Stimulated activated CD4-positive, alpha-beta T cell treated with anti-CD3 and anti-CD28 coated beads, Interleukin-15, amount 100 ng/mL, for 1 hour (primary cell): ENCODE results near the gene DCC.
"Not testable (repeated sequence)": the region's sequence is repeated elsewhere in the genome, so short reads cannot be mapped to it uniquely, and the experiment has no call there.

ENCODE experiments used
- DNase-seq, 2 donors: peaks; one replicate each; pipeline ENCODE4 v3.0.0-alpha.2; 2020; ENCODE audit warnings: low read depth in 1 of 2, low spot score in 1 of 2

The DCC gene

DNA sequence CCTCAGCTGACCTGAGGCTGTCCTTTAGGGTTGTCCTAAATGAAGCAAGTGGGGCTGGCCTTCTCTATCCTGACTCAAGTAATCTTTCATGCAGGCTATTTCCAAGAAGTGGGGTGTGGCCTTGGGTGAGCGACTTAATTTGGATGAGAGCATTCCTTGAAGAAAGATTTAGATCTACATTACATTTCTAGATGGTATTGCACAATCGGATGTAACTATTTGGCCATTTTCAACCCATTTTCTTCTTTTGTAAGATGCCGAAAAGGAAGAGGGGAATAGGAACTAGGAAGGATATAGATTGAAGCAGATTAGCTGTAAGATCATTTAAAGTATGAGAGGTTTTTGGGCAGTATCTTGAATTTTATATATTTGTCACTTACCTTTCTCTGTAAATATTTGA is 1138.2 kb downstream of the DCC start:
- DNase-seq: no peak

DNA sequence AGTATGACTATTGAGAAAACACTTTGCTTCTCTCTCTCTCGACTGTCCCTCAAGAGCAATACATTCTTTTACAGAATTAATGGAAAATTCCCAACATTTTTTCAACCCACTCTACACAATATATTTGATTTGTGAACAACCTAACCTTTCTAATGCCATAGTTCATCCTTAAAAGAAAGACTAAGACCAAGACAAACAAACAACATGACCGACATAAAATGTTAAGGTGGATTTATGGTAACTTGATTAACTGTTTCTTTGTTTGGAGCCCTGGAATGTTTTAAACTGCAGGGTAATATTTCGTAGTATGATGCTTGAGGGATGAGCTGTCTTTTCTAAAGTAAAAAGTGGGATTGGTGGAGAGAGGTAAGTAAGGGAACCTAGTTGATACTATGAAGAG is 1146.3 kb downstream of the DCC start:
- no peak for DNase-seq

DNA sequence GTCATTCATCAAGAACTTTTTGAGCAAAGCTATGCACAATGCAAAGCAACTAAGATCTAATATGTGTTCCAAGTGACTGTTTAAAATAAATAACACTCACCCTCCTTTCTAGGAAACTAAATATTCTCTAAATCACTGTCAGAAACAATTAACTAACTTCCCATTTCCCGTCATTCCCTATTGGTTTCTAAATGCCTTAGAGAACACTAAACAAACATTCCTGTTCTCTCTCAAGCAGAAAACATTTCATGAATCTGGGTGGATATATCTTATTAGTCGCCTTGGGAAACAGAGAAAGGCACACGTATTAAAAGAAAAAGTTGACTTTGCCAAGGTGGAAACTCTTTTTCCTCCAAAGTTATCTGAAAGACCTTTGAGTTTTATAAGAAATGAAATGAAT is 1149.3 kb downstream of the DCC start:
- DNase-seq: no peak

DNA sequence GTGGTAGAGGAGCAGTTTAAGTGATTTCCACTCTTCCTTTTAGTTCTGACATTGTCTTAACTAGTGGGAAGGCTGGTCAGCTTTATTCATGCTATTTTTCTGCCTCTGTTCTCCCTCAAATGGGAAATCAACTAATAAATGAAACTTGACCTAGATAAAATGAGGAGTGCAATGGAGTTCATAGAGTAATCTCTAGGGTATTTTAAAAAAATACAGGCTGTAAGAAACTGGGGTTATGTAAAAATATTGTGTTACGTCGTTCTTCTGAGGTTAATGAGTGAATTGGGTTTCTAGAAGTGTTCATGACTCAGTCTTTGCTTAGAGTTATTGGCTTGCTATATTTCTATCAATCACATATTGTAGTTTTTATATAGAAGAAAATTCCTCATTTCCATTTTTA is 1150.0 kb downstream of the DCC start:
- DNase-seq: no peak

DNA sequence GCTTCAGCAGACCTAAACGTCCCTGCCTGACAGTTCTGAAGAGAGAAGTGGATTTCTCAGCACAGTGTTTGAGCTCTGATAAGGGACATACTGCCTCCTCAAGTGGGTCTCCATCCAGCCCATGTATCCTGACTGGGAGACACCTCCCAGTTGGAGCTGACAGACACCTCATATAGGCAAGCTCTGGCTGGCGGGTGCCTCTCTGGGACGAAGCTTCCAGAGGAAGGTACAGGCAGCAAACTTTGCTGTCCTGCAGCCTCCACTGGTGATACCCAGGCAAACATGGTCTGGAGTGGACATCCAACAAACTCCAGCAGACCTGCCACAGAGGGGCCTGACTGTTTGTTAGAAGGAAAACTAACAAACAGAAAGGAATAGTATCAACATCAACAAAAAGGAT is 1156.0 kb downstream of the DCC start:
- DNase-seq: no peak

DNA sequence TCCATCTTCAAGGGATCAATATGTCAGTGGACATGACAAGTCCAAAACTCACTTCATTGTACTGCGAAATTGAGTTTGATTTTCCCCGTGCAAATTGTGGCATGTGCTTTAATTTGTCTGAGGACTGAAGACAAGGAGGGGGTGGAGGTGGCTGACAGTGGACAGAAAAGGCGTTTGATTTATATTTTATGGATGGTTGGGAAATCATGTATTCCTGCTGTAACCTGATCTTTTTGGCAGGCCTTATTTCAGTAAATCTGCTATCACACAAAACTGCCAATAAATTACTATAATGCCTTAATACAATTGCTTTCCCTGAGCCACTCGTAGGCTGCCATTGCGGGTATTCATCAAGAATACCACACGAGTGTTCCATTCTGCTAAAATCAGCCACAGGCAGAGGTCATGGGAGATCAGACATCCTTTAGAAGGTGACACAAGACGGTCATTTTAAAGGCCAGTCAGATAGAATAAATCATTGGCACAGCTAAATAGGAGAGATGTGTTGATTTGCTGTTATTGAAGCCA is 1164.0 kb downstream of the DCC start:
- DNase-seq: no peak

DNA sequence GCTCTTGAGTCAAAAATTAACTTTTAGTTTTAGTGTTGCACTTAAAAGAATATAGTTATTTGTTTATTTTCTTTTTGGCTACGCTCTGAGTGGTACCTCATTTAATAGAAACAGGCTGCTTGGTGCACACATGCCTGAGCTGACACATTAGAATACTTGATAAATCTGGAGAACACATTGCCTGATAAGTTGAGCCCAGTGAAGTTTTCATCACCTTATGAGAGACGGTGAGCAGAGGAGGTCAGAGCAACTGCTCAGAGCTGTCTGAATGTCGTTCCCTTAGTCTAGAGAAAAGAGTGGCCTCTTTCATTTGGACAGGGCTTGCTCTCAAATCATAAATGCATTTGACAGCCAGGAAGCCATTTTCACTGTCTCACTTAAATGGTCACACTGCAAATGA is 1168.5 kb downstream of the DCC start:
- no peak for DNase-seq

DNA sequence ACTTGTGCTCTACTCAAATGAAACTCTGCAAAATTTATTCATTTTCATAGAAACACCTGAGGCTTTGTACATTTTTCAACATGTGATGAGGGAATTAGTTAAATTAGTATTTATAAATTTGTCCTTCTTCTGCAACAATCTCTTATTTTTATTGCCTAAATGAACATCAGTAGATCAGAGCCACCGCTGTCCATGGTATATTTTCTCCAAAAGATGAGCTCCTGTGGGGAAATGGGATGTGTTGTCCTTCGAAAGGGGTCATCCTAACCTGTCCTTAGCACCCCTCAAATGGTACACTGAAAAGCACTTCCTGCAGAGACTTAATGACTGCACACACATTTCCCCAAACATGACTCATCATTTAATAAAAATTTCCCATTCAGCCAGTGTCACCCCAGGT is 1169.9 kb downstream of the DCC start:
- DNase-seq: no peak

DNA sequence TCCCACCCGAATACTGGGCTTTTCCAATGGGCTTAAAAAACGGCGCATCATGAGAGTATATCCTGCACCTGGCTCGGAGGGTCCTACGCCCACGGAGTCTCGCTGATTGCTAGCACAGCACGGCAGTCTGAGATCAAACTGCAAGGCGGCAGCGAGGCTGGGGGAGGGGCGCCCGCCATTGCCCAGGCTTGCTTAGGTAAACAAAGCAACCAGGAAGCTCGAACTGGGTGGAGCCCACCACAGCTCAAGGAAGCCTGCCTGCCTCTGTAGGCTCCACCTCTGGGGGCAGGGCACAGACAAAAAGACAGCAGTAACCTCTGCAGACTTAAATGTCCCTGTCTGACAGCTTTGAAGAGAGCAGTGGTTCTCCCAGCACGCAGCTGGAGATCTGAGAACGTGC is 1171.7 kb downstream of the DCC start:
- DNase-seq: not testable (repeated sequence)

DNA sequence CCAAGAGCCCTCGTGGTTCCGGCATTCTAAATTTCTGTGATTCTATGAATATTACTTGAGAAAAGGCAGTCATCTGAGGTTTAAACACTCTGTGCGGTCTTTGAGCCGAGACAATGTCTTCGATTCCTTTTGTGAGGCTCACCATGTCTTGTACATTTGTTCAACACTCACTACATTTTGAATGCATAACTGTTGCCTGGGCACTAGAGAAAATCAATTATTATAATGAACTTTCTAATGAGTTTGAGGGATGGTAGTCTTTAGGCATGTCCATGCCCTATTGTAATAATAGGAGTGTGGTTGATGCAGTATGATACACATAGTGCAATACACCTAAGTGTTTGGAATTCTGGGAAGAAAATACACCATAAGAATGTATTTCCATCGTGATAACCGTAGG is 1181.1 kb downstream of the DCC start:
- DNase-seq: no peak

DNA sequence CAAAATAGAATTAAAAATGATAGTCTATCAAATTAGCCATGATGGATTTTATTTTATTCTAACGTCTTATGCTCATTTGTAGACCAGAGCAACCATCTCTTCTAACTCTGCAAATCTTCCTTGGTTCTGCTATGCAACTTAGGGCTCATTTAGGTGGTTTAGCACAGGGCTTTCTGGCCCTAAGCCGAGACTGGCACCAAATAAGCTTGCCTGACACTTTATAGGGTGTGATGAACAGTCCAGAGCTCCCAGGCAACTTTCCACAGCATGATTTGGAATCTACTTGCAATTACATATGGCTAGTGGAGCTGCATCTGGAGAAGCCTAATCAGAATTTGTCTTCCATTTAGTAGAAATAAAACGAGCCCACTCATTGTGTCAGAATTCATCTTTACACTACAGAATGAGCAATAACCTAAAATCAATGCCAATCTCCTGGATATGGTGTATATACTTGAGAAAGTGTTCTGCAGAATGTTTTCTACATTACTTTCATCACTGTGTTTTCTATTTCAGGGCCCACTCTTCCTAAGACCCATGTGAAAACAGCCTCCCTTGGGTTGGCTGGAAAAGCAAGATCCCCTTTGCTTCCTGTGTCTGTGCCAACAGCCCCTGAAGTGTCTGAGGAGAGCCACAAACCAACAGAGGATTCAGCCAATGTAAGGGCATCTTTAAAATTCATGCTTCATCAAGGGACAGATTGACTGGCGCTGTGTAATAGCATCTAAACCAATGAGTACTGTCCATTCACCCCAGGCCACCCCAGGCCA is 1186.3 kb downstream of the DCC start:
- DNase-seq: no peak

DNA sequence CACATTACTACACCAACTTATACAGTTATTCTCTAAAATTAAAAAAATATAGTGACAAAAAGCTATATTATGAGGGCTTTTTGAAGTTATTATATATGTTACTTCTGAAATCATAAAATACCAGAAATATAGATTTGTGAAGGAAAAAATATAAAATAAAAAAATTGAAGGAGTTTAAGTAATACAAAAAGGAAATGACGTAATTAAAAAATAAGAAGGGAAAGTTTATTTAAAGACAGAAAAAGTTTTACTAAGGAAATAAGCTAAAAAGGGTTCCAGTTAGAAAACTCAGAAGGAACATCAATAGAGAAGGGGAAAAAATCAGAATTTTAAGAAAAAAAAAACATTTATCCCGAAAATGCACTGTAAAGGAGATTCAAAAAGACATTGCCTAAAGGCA is 1187.4 kb downstream of the DCC start:
- DNase-seq: no peak

DNA sequence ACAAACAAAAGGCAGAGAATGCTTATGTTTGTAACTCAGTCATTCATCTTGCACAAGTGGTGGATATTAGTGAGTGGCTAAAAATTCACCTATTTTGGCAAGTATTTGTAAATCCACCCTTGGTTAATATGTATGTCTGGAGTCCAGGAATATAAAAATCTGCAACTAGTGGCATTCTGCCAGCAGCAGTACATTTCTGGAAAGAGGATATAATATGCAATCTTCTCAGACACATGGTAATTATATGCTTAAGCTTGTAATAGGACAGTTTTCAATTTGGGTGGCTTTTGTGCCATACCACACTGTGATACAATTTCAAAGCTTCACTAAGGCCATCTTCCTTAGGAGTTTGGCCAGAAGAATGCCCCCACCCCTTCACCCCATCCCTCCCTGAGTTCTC is 1191.2 kb downstream of the DCC start:
- no peak for DNase-seq

DNA sequence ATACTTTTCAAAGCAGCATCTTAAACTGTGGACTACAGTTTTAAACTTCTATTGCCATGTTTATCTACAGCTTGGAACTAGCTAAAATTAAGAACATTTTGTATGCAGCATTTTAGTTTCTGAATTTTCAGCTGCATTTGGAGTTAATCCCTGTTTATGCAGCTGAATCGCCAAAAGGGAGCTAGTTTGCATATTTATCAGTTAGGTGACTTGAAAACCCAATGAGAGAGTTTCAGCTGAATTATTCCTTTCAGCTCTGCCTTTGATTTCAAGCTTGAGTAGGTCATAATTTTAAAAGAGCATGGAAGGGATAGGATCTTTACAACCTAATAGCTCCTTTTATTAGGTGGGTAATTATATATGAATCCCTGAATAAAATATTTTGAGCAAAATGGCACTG is 1191.9 kb downstream of the DCC start:
- no peak for DNase-seq

DNA sequence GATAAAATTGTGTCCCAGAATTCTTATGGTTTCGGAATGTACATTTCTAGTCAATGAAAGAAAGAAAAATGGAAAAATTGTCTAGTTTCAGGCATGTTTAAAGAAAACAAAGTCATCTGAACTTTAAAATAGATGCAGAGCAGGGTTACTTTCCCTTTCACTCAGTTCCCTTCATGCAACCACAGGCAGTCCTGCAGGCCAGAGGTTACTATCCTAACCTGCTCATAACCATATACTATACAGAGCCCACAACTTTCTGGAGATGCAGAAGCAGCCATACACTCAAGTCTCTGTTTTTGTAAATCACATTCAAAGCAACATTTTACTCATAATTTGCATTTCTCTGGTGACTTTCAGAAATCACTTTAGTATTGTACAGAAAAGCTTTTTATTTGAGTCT is 1194.2 kb downstream of the DCC start:
- no peak for DNase-seq

DNA sequence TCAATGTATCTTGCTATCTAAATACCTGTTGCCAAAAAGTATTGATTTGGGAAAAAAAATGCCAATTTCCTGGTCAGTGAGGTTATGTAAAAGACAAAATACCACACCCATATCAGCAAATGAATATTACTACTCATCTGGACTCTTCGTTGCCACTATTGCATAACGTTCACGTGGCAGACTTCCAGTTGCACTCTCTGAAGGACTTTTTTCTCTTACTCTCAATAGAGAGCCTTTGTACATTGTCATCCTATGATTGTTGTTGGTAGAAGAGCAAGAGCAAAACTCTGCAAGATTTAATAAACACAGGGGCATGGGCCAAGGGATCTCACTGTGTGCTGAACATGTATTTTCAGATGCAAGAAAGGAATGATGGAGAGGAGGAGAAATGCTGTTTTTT is 1194.7 kb downstream of the DCC start:
- no peak for DNase-seq

DNA sequence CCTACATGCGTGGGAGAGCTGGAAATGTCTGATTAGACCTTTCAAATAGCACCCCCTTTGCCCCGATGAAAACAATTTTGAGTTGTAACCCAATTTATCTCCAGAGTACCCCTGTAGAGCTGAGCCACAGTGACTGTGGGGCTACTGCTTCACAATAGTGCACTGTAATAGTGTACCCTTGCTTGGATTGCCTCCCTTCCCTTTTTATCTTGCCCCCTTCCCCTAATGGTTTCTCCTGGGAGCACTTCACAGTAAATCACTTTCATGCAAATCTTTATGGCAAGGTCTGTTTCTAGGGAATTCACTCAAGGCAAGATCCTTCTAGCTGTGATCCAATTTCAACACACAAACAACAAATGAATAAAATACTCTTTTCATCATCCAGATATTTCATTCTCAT is 1196.9 kb downstream of the DCC start:
- no peak for DNase-seq

DNA sequence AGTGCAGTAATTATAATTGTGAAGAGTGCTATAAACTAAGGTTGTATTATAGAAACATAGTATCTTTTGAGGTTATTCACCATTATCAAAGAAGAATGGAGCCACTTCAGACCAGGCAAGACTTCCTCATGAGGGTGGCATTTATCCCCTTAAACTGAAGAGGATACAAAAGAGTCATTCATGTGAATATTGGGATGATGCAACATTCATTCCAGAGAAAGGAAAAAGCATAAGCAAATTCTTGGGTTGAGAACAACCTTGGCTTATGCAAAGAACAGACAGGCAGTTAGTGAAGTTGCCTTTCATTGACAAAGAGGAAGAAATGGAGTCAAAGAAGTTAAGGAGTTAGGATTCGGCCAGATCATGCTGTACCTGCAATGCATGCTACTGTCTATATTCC is 1201.9 kb downstream of the DCC start:
- no peak for DNase-seq

DNA sequence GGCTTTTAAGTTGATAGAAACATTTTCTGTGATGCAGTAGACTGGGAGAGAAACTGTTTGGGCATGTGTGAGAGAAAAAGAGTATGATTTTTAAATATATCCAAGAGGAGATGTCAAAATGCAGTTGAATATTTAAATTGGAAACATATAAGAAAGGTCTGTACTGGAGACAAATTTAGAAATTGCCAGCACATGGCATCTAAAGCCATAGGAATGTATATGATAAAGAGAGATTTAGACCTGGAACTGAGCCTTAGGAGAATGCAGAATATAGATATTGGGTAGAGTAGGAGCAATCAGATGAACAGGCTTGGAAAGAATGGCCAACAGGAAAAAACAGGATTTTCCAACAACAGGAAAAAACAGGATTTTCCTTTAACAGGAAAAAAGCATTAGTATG is 1203.7 kb downstream of the DCC start:
- no peak for DNase-seq

DNA sequence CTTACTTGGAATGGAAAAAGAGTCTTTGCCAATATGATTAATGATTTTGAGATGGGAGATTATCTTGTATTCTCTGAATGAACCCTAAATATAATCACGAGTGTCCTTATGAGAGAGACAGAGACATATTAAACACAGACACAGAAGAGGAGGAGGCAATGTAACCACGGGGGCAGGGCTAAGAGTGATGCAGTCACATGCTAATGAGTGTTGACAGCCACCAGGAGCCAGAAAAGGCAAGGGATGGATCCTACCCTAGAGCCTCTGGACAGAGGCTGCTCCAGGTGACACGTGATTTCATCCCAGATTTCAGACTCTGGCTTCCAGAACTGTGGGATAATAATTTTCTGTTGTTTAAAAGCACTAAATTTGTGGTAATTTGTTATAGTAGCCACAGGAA is 1204.9 kb downstream of the DCC start:
- DNase-seq: no peak

DNA sequence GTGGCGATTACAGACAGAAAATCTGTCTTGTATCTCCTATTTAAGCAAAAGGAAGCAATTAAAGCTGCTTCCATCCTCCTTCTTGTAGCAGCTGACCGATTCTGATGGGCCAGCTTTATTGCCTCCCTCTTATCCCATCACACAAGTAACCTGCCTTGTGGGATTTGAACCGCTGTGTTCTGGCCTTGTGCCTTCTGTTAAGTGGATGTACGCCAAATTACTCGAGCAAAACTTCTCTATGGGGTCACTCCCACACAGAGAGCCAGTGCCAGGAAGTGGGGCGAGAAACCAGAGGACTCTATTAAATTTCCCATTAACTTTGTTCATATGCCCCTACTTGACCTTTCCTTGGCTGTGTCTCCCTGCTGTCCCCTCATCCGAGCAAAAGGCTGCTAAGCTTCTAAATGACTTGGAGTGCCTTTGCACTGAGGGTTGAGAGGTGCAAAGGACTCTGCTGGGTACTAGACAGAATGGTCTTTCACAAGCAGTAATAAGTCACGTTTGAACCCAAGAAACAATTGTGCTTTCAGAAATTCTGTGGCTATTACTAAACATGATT is 1212.0 kb downstream of the DCC start:
- DNase-seq: no peak

DNA sequence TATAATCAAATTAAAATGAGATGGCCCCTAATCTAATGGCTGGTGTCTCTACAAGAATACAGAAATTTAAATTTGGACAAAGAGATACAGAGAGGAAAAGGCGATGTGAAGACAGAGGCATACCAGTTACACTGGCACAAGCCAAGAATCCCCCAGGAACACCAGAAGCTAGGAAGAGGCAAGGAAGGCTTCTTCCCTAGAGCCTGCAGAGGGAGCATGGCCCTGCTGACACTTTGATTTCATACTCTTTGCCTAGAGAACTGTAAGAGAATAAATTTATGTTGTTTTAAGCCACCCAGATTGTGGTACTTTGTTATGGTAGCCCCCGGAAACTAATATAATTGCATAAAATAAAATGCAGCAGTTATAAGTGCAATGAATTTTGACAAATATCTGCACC is 1213.0 kb downstream of the DCC start:
- no peak for DNase-seq

DNA sequence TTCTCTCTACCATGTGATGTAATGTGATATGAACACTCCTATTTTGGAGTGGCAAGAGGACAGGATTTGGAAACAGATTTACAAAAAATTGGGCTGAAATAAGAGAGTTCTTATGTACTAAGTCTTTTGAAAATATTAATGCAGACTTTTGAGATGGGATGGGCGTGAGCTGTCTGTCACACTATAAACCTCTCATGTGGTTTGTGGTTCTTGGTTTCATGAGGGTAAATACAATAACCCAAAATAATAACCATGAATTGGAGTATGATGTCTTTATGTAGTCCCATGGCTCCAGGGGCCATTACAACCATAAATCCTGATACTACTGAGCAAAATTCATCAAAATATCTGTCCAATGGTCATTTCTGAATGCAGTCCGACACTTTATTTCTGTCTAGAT is 1216.5 kb downstream of the DCC start:
- DNase-seq: no peak
